PC-9 (cell line): ENCODE measurements around the gene LRFN5. TPM values are rescaled to one million over a fixed set of nuclear protein-coding genes. Genes with fewer than 3 reads are reported as not detected.

Experiments used
- BruUV-seq: library from RNA; stranded (reverse); fragments of 400-500 nt; replicated peaks from 2 replicates; lab custom pipeline; 2021; lab: Mats Ljungman, UMichigan
- CTCF ChIA-PET: fragments of 300-600 bp; sonication (Branson Sonifier 250); formaldehyde crosslinking; loops from one replicate; lab custom pipeline; 2022; ENCODE audit warnings: antibody characterized with exemption; lab: Charles Lee
- POLR2A ChIA-PET: fragments of 300-600 bp; sonication (Branson Sonifier 250); formaldehyde crosslinking; loops from one replicate; lab custom pipeline; 2022; ENCODE audit warnings: antibody characterized with exemption; ENCODE audit not compliant: unreplicated experiment; lab: Charles Lee
- DNase-seq, 2 experiments: peaks; one replicate each; pipeline versions ENCODE4 v3.0.0 to v3.0.0-alpha.2; 2015 to 2022; ENCODE audit warnings: mixed read lengths in 1 of 2
- H2AFZ ChIP-seq: fragments of 200-600 bp; sonication (generic); 2 replicates; pipeline ENCODE4 v1.8.1; 2017; ENCODE audit warnings: antibody characterized with exemption
- H3F3A ChIP-seq: fragments of 200-600 bp; sonication (generic); 2 replicates; pipeline ENCODE4 v1.8.1; 2017; ENCODE audit warnings: antibody characterized with exemption, mild to moderate bottlenecking, low read depth; ENCODE audit not compliant: insufficient read depth
- H3K27ac ChIP-seq: fragments of 200-600 bp; sonication (generic); 2 replicates; pipeline ENCODE4 v1.6.1; 2016; ENCODE audit warnings: mixed run types
- H3K27me3 ChIP-seq: fragments of 200-600 bp; sonication (generic); 2 replicates; pipeline ENCODE4 v1.6.1; 2016; ENCODE audit warnings: low read depth, mixed run types; ENCODE audit not compliant: insufficient read depth
- H3K36me3 ChIP-seq: fragments of 200-600 bp; sonication (generic); 2 replicates; pipeline ENCODE4 v1.6.1; 2016; ENCODE audit warnings: low read depth, mixed run types
- H3K4me1 ChIP-seq: fragments of 200-600 bp; sonication (generic); replicated peaks from 2 replicates; pipeline ENCODE4 v1.6.1; 2016; ENCODE audit warnings: mixed run types; ENCODE audit not compliant: insufficient read depth
- H3K4me2 ChIP-seq: fragments of 200-600 bp; sonication (generic); 2 replicates; pipeline ENCODE4 v1.6.1; 2017; ENCODE audit warnings: mixed run types
- H3K4me3 ChIP-seq: fragments of 200-600 bp; sonication (generic); 2 replicates; pipeline ENCODE4 v1.6.1; 2016; ENCODE audit warnings: mixed run types
- H3K79me2 ChIP-seq: fragments of 200-600 bp; sonication (generic); 2 replicates; pipeline ENCODE4 v1.6.1; 2017; ENCODE audit warnings: low read depth, mixed run types
- H3K9me2 ChIP-seq: fragments of 200-600 bp; sonication (generic); 2 replicates; pipeline ENCODE4 v1.8.1; 2017; ENCODE audit warnings: mild to moderate bottlenecking; ENCODE audit not compliant: insufficient read depth
- H3K9me3 ChIP-seq: fragments of 200-600 bp; sonication (generic); 2 replicates; pipeline ENCODE4 v1.8.1; 2016; ENCODE audit warnings: low read depth; ENCODE audit not compliant: insufficient read depth
- H4K20me1 ChIP-seq: fragments of 200-600 bp; sonication (generic); 2 replicates; pipeline ENCODE4 v1.8.1; 2017; ENCODE audit not compliant: insufficient read depth
- CTCF ChIP-seq: fragments of 200-600 bp; sonication (generic); conservative IDR thresholded peaks from 2 replicates; pipeline ENCODE4 v1.6.1; 2017; ENCODE audit warnings: mixed run types, antibody characterized with exemption, mild to moderate bottlenecking, moderate library complexity
- EZH2 ChIP-seq: fragments of 200-600 bp; sonication (generic); IDR thresholded peaks from 2 replicates; pipeline ENCODE4 v1.8.0; 2017; ENCODE audit warnings: antibody characterized with exemption, low read depth
- intact Hi-C: fragments of 100-400 bp; cut with micrococcal nuclease; formaldehyde crosslinking; loops from one replicate; pipeline ENCODE4 v1.10.0; 2022; ENCODE audit not compliant: unreplicated experiment
- total RNA-seq: library from RNA; stranded (reverse); gene quantifications from 2 replicates; pipeline ENCODE4 v1.2.3, GENCODE V29; 2021

Gene LRFN5
- total RNA-seq, 1 experiment from 2014 or later, result not detected

DNA sequence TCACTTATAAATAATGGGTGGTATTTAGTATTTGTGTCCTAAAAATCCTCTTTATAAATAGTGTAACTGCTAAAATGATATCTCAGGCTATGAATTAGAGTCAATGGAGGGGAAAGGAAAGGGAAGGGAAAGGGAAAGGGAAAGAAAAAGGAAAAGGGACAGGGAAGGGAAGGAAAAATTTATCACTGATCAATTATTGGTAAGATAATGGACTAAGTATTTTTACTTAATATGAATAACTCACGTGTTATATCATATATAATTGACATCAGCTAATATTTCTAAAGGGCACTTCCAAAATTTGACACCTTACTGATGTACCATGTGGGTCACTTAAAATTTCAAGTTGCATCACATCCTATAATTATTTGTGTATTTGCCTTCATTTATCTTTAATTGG lies 193.1 kb downstream of the LRFN5 start:
- Histone ChIP-seq H3K27me3 (no peaks in the 10 kb centered on the region), H3K9me3 (no peaks in the 10 kb centered on the region), H3K4me2 (no peak overlapping the region), H3K4me3 (no peak overlapping the region), H3K36me3 (no peaks in the 10 kb centered on the region), H3K27ac (no peak overlapping the region), H3K9me2 (no peaks in the 10 kb centered on the region), H2AFZ (no peak overlapping the region), H3F3A (no peaks in the 10 kb centered on the region), H4K20me1 (no peaks in the 10 kb centered on the region; the same call in 1 of the 2 replicates), H3K79me2 (no peaks in the 10 kb centered on the region), H3K4me1 (no peaks in the 10 kb centered on the region)
- BruUV-seq, result no TSS peak
- intact Hi-C loops, result no loop called here
- POLR2A ChIA-PET, result no interaction called here
- DNase-seq, result no peak
- CTCF ChIA-PET, result no interaction called here
- no peak for TF ChIP-seq EZH2
- TF ChIP-seq CTCF, result no peak

DNA sequence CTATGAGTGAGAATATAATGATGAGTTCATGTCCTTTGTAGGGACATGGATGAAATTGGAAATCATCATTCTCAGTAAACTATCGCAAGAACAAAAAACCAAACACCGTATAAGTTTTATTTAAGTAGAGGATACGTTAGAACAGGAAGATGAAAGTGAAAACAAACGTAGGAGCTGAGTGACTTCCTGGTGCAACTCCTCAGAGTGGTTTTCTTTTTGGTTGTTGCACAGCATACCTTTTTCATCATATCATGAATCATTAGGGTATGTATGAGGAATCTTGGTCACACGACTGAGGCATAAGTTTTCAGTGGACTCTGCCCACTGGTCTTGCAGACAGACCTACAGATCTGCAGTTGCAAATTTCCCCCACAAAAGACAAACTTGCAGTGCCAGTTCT lies 199.0 kb downstream of the LRFN5 start:
- no peaks in the 10 kb centered on the region for H3K36me3 ChIP-seq
- H3K9me2 ChIP-seq, result no peaks in the 10 kb centered on the region
- H3K27me3 ChIP-seq, result no peaks in the 10 kb centered on the region
- no TSS peak for BruUV-seq
- H4K20me1 ChIP-seq, result no peaks in the 10 kb centered on the region
- H3K4me2 ChIP-seq, result no peak overlapping the region
- no peaks in the 10 kb centered on the region for H3K9me3 ChIP-seq
- ChIA-PET CTCF (no interaction called here), POLR2A (no interaction called here)
- H3K4me3 ChIP-seq, result no peak overlapping the region
- TF ChIP-seq EZH2, result no peak
- no peak for TF ChIP-seq CTCF
- no peak overlapping the region for H3K27ac ChIP-seq
- H3F3A ChIP-seq, result no peaks in the 10 kb centered on the region
- H3K4me1 ChIP-seq, result no peaks in the 10 kb centered on the region
- intact Hi-C loops, result no loop called here
- no peak overlapping the region for H2AFZ ChIP-seq
- no peaks in the 10 kb centered on the region for H3K79me2 ChIP-seq
- no peak for DNase-seq

GRCh38 chr14:41806366-41806975 lies 199.8 kb downstream of the LRFN5 start:
- intact Hi-C loops, result no loop called here
- no peaks in the 10 kb centered on the region for H4K20me1 ChIP-seq
- H3K36me3 ChIP-seq, result no peaks in the 10 kb centered on the region
- CTCF ChIA-PET, result no interaction called here
- no peak for DNase-seq
- no peaks in the 10 kb centered on the region for H3K27me3 ChIP-seq
- H3K9me3 ChIP-seq, result no peaks in the 10 kb centered on the region
- H3K4me2 ChIP-seq, result no peak overlapping the region
- no peak overlapping the region for H3K27ac ChIP-seq
- no peaks in the 10 kb centered on the region for H3K9me2 ChIP-seq
- no peak overlapping the region for H2AFZ ChIP-seq
- H3K79me2 ChIP-seq, result no peaks in the 10 kb centered on the region
- no peak for TF ChIP-seq EZH2
- no peak for TF ChIP-seq CTCF
- H3F3A ChIP-seq, result no peaks in the 10 kb centered on the region
- POLR2A ChIA-PET, result no interaction called here
- no peak overlapping the region for H3K4me3 ChIP-seq
- BruUV-seq, result no TSS peak
- H3K4me1 ChIP-seq, result no peaks in the 10 kb centered on the region
